ENCODE data around the gene PLCB1. TPM values are rescaled to one million over a fixed set of nuclear protein-coding genes. Genes with fewer than 3 reads are reported as not detected.

PLCB1 gene
- total RNA-seq: 15.6 and 17.7 TPM in 2 replicates

DNA sequence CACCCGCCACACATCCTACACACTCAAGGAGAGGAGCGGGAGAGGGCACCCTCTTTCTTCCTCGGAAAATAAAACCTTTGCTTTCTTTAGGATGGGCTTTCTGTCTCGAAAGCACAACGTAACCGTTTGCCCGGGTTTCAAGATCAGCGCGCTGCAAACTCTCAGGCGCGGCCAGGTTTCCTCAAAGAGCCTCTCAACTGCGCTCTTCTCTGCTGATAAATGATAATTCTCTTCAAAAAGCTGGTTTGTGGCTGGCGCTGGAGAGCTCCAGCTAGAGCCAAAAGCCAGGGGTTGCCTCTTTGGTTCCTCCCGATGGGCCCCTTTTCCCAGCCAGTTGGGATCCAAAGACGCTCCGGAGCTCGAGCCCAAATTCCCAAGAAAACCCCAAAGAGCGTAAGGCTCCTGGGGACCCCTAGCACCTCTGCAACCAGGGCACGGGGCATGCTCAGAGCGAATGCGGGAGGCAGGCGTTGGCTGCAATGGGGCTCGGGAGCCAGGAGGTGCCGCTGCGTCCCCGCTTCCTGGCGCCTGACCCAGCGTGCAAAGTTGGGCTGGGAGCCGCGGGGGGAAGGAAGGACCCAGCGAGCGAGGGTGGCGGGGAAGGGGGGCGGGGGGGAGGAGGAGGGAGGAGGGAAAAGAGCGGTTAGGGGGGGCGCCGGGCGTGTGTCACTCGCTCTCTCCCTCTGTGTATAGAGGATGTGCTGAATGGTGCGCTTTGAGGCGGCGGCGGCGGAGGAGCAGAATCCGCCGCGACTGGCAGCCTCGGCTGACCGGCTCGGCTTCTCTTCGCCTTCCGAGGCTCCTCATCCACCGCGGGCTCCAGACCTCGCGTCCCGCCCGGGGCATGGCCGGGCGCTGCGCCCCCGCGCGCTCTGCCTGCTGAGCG is at the start of gene PLCB1:
PLCB1 (plus strand) TSS at position 669 of the 886 bp plus-strand sequence. CDS start 386 bp downstream, outside the sequence.

Other genes with a start within 250 kb of the PLCB1 start
- not detected in 2 replicates for gene HAO1, start 191.8 kb upstream of the PLCB1 start, total RNA-seq
- gene TMX4, start 112.5 kb upstream of the PLCB1 start, total RNA-seq: 19.6 and 20.7 TPM in 2 replicates